Endothelial cell of umbilical vein (primary cell): ENCODE data around the gene ADAMTS17.

ENCODE experiments used
- EZH2 ChIP-seq: IDR thresholded peaks from 2 replicates; pipeline ENCODE4 v1.6.1; 2012; ENCODE audit warnings: borderline replicate concordance, low read depth, mild to moderate bottlenecking, moderate library complexity, low read length, inconsistent platforms; ENCODE audit not compliant: severe bottlenecking
- GATA2 ChIP-seq: IDR thresholded peaks from 2 replicates; pipeline ENCODE4 v1.7.0; 2011; ENCODE audit warnings: low read depth, mild to moderate bottlenecking, moderate library complexity, mixed read lengths, low read length; ENCODE audit not compliant: insufficient read length, insufficient read depth
- JUN ChIP-seq: IDR thresholded peaks from 2 replicates; pipeline ENCODE4 v1.6.1; 2011; ENCODE audit warnings: borderline replicate concordance, low read depth; ENCODE audit not compliant: insufficient read length, insufficient read depth
- POLR2A ChIP-seq: IDR thresholded peaks from 2 replicates; pipeline ENCODE4 v1.6.1; 2012; ENCODE audit warnings: low read depth, mild to moderate bottlenecking, control low read depth, low read length
- POLR2AphosphoS5 ChIP-seq: IDR thresholded peaks from 2 replicates; pipeline ENCODE4 v1.6.1; 2012; ENCODE audit warnings: low read depth, mild to moderate bottlenecking, control low read depth, low read length, moderate library complexity; ENCODE audit not compliant: insufficient read depth
- TF ChIP-seq, protein P1 (sequence below), 2 donors: IDR thresholded peaks; 1 replicate in 1 of 2; 2 replicates in 1 of 2; pipeline ENCODE4 v1.5.1; 2011; ENCODE audit warnings: low read length in 2 of 2, mild to moderate bottlenecking in 2 of 2, moderate library complexity in 2 of 2, control low read depth in 1 of 2, inconsistent platforms in 1 of 2, low read depth in 1 of 2; ENCODE audit not compliant: insufficient read depth in 1 of 2; ENCODE audit errors: extremely low read depth in 1 of 2

- TF ChIP-seq EZH2 (no peak), POLR2A (no peak), JUN (no peak), GATA2 (no peak), POLR2AphosphoS5 (no peak)
- TF ChIP-seq, protein P1, sequence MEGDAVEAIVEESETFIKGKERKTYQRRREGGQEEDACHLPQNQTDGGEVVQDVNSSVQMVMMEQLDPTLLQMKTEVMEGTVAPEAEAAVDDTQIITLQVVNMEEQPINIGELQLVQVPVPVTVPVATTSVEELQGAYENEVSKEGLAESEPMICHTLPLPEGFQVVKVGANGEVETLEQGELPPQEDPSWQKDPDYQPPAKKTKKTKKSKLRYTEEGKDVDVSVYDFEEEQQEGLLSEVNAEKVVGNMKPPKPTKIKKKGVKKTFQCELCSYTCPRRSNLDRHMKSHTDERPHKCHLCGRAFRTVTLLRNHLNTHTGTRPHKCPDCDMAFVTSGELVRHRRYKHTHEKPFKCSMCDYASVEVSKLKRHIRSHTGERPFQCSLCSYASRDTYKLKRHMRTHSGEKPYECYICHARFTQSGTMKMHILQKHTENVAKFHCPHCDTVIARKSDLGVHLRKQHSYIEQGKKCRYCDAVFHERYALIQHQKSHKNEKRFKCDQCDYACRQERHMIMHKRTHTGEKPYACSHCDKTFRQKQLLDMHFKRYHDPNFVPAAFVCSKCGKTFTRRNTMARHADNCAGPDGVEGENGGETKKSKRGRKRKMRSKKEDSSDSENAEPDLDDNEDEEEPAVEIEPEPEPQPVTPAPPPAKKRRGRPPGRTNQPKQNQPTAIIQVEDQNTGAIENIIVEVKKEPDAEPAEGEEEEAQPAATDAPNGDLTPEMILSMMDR (IDR thresholded peaks at IDR 0.05; ENCODE audit: extremely low read depth in 1 of 2, insufficient read depth in 1 of 2, low read depth in 1 of 2, low read length in 2 of 2) = no peak
Observed at GRCh38 chr15:100340721-100341238, 995 bp downstream of the ADAMTS17 start.
